ENCODE results near the gene OARD1. TPM values are rescaled to one million over a fixed set of nuclear protein-coding genes. Genes with fewer than 3 reads are reported as not detected.

Gene OARD1
- total and polyA plus RNA-seq, 3 donors from 2014 or later: 47.6 to 90.8 (median 55.8) TPM

DNA sequence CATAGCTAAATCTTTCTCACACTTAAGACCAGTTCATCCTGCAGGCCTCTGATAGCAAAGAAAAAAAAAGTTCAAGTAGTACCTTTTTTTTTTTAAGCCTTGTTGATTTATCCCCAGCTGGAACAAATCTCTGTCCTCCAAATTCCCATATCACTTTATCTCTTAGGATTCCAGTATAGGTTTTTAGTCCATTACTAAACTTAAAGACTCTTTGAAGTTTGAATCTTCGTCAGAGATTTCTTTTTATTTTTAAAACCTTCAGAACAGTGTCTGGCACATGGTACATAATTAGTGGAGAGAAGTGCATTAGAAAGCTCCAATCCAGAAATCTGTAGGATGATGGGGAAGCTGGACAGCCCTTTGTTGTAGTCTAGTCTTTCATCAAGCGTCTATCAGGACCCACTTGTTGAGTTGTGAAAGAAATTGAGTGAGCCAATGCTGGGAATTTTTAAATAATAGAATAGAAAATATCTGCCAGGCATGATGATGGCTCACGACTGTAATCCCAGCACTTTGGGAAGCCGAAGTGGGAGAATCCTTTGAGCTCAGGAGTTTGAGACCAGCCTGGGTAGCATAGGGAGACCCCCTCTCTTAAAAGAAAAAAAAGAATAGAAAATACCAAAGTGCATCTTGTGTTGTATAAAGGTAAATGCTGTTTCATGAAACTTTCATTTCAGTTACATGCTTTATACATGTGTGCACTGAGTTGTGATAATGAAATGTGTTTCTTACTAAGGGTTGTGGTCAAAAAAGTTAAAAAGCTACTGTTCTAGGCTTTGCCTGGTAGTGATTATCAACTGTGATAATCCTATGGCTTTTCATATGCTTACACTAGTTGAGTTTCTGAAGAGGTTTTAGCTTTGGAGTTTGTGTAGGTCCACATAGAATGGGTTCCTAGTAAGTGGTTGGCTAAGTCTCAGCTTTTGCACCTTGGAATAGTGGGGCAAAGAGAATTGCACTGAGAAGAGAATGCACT is 3.8 kb upstream of the OARD1 start:
- no peaks in the 10 kb centered on the region for H3K36me3 ChIP-seq (ENCODE audit: low read depth, missing control alignments)
- H3K4me3 ChIP-seq: no peak overlapping the region
- H3K4me1 ChIP-seq: peaks cover 12% of the 10 kb centered on the region
- H3K27ac ChIP-seq: peak overlapping the region in 1 of 2 donors; percentile 100
- intact Hi-C loops (cut with DNase I; ENCODE audit: low total_unique reads): no loop called here
- WGBS, 2 donors: 60 to 68% methylated on average over 4 of the region's 4 CpGs
- no peak for TF ChIP-seq POLR2A (IDR thresholded peaks at IDR 0.05)
- TF ChIP-seq, protein P1, sequence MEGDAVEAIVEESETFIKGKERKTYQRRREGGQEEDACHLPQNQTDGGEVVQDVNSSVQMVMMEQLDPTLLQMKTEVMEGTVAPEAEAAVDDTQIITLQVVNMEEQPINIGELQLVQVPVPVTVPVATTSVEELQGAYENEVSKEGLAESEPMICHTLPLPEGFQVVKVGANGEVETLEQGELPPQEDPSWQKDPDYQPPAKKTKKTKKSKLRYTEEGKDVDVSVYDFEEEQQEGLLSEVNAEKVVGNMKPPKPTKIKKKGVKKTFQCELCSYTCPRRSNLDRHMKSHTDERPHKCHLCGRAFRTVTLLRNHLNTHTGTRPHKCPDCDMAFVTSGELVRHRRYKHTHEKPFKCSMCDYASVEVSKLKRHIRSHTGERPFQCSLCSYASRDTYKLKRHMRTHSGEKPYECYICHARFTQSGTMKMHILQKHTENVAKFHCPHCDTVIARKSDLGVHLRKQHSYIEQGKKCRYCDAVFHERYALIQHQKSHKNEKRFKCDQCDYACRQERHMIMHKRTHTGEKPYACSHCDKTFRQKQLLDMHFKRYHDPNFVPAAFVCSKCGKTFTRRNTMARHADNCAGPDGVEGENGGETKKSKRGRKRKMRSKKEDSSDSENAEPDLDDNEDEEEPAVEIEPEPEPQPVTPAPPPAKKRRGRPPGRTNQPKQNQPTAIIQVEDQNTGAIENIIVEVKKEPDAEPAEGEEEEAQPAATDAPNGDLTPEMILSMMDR (IDR thresholded peaks at IDR 0.05): no peak
- no peaks in the 10 kb centered on the region for H3K27me3 ChIP-seq
- H3K9me3 ChIP-seq: no peaks in the 10 kb centered on the region
- DNase-seq: no peak

DNA sequence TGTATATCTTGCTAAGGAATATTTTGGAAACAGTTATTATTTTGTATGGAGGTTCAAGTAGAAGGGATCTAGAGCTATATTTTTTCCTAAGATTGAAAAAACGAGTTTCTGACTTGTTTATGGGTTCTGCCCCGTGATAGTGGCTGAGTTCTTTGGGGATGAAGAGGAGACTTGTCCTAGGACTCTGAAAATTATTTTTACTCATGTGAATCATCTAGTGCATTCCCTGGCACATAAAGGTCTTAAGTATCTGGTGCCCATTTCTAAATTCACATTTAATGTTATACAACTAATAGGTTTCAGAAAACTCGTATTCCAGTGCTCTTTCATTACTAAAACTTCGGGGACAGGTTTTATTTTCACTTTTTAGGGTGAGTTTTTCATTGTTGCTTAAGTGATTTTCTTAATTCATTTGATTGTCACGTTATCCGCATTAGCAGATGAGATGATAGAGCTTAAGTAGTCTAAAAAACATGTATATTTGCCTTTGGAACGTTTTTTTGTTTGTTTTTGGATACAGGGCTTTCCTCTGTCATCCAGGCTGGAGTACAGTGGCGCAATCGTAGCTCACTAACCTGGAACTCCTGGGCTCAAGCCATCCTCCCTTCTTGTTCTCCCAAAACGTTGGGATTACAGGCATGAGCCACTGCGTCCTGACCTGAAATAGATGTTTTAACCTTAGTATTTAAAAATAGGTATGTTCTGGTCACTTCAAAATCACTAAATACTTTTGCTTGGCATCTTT is 2.7 kb upstream of the OARD1 start:
- Histone ChIP-seq H3K4me3 (peak overlapping the region in 1 of 2 donors; percentile 92), H3K27ac (peak overlapping the region; percentile 98 to 100), H3K4me1 (peaks cover 16% of the 10 kb centered on the region), H3K9me3 (no peaks in the 10 kb centered on the region), H3K36me3 (ENCODE audit: low read depth, missing control alignments) (no peaks in the 10 kb centered on the region), H3K27me3 (no peaks in the 10 kb centered on the region)
- TF ChIP-seq, protein P1 (IDR thresholded peaks at IDR 0.05): no peak
- TF ChIP-seq POLR2A (IDR thresholded peaks at IDR 0.05): no peak
- DNase-seq: peak; percentile 36
- 31 to 40% methylated on average over 11 of the region's 11 CpGs for WGBS, 2 donors
- intact Hi-C loops (cut with DNase I; ENCODE audit: low total_unique reads): no loop called here

DNA sequence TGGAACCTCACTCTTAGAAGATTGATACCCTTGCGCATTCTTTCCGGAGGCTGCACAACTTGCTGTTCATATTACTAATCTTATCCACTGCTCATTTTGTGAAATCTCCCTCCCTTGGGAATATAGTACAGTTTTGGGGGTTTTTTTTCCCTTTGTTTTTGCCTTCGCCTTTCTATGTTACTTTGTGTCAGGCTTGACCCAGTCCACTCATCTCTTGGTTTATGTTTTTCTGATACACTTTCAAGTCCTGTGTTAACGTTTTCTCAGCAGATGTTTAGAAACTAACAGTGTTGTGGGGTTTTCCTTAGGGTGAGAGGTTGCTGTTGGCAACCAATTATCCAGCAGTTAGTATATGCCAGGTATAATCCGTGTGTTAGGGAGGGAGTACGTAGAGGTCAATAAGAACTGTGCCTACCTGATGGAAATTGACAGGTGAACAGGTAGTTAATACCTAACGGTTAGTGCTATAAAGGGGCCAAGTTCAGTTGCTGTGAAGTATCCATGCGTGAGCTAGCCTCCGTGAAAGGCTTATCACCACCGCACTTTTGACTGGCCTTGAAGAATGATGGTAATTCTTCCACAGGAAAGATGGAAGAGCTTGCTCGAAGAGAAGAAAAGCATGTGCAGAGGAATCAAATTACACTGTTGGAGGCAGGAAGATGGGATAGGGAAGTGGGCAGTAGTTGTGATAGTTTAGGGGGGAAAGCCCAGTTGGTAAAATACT is 2.0 kb upstream of the OARD1 start:
- 1 to 4% methylated on average over 11 of the region's 11 CpGs for WGBS, 2 donors
- H3K27me3 ChIP-seq: no peaks in the 10 kb centered on the region
- peak overlapping the region; percentile 91 to 92 for H3K4me3 ChIP-seq
- DNase-seq: no peak
- no peaks in the 10 kb centered on the region for H3K9me3 ChIP-seq
- peaks cover 16% of the 10 kb centered on the region for H3K4me1 ChIP-seq
- H3K36me3 ChIP-seq (ENCODE audit: low read depth, missing control alignments): no peaks in the 10 kb centered on the region
- no peak for TF ChIP-seq POLR2A (IDR thresholded peaks at IDR 0.05)
- TF ChIP-seq, protein P1 (IDR thresholded peaks at IDR 0.05): no peak
- intact Hi-C loops (cut with DNase I; ENCODE audit: low total_unique reads): no loop called here
- peak overlapping the region; percentile 98 to 100 for H3K27ac ChIP-seq

DNA sequence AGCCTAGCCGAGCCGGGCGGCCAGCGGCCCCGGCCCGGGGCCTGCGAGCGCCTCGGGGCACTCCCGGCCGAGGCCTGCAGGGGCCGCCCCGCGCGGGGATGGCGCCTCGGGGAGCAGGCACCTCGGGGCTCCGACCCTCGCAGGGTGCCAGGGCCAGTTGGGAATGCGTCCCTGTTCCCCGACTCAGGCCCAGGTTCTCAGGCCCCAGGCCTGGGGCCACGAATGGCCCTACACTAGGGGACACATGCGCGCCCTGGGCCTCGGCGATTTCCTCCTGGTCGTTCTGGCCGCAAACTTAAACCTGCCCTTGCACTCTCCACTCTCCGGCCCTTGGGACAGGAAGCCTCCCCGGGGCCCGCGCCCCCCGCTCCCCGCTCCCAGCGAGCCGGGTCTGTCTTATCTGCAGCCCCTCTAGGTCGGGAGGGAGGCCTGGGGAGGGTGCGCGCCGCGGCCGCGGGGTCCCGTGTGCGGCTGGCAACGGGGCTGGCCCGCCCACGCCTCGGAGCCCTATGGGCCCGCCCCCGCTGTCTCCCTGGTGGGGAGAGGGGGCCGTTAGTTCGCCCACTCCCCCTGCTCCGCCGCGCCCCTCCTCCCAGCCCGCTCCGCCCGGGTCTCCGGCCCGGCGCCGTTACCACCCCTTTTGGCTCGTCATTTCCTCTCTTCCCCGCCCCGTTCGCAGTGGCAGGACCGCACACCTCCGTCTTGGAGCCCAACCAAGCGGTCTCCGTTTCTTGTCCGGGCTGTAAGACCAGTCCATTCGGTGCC is 1.2 kb upstream of the OARD1 start:
- no peaks in the 10 kb centered on the region for H3K27me3 ChIP-seq
- H3K9me3 ChIP-seq: no peaks in the 10 kb centered on the region
- H3K4me3 ChIP-seq: peak overlapping the region; percentile 91 to 92
- WGBS, 2 donors: 0% methylated on average over 26 to 56 of the region's 74 CpGs
- peak overlapping the region; percentile 98 to 100 for H3K27ac ChIP-seq
- peak; percentile 47 for TF ChIP-seq POLR2A (IDR thresholded peaks at IDR 0.05)
- TF ChIP-seq, protein P1 (IDR thresholded peaks at IDR 0.05): peak in 1 of 3 experiments; percentile 28
- peaks cover 16% of the 10 kb centered on the region for H3K4me1 ChIP-seq
- peak; percentile 89 for DNase-seq
- intact Hi-C loops (cut with DNase I; ENCODE audit: low total_unique reads): no loop called here
- H3K36me3 ChIP-seq (ENCODE audit: low read depth, missing control alignments): no peaks in the 10 kb centered on the region
